Hematopoietic multipotent progenitor cell treated with erythropoietin and hydrocortisone succinate and interleukin-3 and kit ligand, for 4 days (in vitro differentiated cells): Measurements from ENCODE around the gene C1orf210.
A peak's percentile ranks its signal among the peaks of the same experiment; 100 is the strongest.

Experiments
- DNase-seq: peaks from one replicate; pipeline ENCODE4 v3.0.0-alpha.2; 2015

Gene C1orf210

DNA sequence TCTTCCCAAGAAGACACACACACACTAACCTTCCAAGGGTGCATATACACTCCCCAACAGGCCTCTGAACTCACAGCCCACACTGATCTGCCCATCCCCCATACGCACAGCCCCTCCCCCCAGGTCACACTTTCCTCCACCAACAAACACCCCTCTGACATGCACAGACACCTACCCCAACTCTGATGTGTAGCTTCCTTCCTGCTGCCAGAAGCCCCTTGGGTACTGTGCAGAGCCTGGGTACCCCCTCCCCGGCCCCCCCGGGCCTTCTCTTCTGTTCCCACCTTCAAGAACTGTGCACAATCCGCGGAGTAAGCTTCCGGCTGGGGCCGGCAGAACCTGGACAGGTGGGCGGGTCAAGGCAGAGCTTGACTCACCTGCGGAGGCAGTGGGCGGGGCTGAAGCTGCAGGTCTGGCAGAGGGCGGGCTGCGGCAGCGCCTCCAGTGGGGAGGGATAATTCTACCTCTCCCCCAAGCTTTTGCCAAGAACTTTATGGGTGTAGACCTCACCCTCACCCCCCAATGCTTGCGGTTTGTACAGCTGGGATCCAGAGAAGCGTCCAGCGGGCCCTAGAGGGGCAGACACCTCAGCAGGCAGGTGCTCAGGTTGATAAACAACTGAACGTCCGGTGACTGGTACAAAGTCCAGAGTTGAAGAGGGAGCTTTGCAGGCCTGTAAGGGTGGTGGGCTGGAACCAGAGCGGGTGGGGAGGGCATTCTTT is at the start of gene C1orf210:
Gene C1orf210, minus strand, starts transcription at position 313 of the 722 bp plus-strand sequence. CDS start 2,311 bp downstream, outside the sequence.
- DNase-seq: no peak

DNA sequence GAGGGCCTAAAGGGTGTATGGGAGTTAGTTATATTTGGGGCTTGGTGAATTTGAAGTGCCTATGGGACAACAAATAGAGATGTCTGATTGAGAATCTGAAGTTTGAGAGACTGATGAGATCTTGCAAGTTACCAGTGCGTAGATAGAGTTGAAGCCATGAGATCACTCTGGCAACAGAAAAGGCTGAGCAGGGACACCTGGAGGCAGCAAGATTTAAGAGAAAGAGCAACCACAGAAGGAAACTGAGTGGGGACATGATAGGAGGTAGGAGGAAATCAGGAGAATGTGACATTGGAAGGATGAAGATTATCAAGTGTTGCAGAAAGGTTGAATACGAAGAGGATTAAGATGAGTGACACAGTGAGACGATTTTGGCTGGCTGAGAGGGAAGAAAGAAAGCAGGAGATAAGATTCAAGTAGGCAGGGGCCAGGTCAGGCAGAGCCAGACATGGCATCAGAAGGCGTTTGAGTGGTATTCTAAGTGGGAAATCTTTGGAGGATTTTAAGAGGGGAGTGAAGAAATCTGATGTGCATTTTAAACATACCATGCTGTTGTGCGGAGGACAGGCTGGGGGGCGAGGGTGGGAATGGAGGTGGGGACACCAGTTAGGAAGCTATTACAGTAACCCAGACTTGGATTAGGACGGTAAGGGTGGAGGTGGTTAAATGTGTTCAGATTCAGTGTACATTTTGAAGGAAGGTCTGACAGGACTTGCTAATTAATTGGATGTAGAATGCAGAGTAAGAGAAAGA is 49.2 kb upstream of the C1orf210 start:
- peak; percentile 19 for DNase-seq

DNA sequence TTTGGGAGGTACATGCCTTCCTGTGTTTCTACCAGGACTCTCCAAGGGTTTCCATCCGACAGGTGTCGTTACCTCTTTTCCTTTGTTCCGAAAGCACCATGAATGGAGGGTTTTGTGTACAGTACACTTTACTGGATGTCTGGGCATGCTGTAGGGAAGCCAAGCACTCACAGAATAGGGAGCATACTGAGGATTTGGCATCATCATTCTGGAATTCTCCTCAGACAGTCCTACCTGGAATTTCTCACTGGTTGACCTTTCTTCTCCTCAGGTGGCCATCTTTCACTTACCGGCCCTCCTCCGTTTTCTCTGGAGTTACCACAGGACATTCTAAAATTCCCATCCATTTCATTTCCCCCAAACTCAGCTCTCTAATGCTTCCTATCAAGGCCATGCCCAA is 46.3 kb upstream of the C1orf210 start:
- DNase-seq: no peak

DNA sequence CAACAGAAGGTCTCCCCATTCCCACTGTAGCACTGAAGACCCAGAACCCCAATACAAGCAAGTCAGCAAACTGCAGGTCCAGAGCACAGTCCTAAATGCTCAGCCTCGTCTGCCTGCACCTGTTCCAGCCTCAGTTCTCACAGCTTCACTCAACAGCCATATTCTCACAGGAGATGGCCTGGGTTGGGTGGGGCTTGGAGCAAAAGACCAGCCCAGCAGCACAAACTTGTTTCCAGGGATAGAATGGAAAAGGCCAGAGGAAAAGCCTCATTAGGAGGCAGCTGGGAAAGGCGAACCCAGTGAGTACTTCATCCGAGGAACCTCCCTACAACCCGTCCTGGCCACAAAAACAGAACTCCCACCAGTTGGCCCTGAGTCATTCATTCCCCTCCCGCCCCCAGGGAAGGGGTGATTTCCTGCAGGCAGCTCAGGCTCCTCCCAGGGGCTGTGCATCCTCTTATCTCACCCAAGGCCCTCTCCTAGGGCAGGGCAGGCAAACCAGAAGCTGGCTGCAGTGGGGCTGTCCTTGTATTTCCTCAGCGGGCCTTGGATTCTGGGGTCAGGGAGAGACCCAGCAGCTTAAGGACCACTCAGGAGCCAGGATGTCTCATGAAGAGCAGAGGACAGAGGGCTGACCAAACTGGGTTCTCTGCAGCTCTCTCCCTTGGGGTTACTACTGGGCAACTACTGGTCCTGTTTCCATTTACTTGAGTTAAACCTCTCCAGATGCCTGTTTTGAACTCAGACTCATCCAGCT is 44.8 kb upstream of the C1orf210 start:
- peak; percentile 96 for DNase-seq

DNA sequence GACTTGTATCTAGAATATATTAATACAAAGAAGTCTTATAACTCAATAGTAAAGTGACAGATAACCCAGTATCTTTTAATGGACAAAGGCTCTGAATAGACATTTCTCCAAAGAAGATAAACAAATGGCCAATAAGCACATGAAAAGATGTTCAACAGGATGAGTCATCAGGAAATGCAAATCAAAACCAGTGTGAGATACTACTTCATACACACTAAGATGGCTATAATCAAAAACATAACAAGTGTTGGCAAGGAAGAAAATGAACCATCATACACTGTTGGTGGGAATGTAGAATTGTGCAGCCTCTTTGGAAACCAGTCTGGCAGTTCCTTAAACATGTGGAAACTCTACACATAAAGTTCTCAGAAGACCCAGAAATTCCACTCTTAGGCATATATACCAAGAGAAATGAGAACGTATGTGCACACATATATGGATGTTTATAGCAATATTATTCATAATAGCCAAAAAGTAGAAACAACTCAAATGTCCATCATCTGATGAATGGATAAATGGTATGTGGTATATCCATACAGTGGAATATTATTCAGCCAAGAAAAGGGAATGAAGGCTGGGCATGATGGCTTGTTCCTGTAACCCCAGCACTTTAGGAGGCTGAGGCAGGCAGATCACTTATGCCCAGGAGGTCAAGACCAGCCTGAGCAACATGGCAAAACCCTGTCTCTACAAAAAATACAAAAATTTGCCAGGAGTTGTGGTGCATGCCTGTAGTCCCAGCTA is 42.3 kb upstream of the C1orf210 start:
- no peak for DNase-seq

DNA sequence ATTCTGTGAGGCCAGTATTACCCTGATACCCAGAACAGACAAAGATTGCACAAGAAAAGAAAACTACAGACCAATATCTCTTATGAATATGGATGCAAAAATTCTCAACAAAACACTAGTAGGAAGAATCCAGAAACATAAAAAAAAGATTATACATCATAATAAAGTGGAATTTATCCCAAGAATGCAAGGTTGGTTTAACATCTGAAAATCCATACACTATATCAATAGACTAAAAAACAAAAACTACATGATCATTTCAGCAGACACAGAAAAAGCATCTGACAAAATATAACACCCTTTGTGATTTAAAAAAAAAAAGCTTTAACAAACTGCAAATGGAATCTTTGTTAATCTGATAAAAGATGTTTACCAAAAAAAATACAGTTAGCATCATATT is 40.0 kb upstream of the C1orf210 start:
- DNase-seq: no peak

DNA sequence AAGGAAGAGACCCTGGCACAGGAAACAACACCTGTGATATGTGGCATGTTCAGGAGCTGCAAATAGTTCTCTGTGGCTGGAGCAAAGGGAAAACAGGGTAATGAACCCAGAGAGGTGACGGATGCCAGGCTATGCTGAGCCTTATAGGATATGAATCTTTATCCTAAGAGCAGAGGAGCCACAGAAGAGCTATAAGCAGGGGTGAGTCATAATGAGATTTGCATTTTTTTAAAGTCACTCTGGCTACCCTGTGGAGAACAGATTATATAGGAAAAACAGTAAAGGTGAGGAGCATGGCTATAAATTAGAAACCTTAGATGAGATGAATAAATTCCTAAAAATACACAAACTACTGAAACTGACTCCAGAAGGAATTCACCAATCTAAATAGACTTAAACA is 39.4 kb upstream of the C1orf210 start:
- DNase-seq: no peak

DNA sequence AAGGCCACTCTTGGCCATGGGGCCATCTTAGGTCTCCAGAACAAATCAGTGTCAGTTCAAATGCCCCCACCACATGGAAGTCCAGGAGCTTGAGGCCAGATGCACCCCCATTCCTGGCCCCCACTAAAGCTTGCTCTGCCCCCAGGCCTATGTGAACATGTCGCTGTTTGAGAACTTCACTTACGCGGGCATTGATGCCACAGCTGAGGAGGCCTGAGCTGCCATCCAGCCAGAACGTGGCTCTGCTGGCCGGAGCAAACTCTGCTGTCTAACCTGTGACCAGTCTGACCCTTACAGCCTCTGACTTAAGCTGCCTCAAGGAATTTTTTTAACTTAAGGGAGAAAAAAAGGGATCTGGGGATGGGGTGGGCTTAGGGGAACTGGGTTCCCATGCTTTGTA is 37.1 kb upstream of the C1orf210 start:
- no peak for DNase-seq

DNA sequence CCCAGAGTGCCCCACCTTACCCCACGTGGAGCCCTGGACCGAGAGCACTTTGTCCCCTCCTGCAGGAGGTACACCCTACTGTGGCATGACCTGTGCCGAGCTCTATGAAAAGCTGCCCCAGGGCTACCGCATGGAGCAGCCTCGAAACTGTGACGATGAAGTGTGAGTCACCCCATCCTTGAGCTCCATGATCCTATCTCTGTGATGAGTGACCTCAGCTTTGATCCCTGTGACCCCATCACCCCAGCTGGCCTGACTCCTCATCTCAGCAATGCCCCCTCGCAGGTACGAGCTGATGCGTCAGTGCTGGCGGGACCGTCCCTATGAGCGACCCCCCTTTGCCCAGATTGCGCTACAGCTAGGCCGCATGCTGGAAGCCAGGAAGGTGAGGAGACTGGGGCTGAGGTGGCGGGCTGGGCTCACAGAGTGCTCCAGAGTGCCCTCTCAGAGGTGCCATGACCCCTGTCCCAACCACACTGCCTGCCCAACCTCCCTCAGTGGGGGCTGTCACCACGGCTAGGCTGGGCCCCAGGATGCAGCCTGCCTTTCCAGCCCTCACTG is 36.0 kb upstream of the C1orf210 start:
- DNase-seq: no peak

DNA sequence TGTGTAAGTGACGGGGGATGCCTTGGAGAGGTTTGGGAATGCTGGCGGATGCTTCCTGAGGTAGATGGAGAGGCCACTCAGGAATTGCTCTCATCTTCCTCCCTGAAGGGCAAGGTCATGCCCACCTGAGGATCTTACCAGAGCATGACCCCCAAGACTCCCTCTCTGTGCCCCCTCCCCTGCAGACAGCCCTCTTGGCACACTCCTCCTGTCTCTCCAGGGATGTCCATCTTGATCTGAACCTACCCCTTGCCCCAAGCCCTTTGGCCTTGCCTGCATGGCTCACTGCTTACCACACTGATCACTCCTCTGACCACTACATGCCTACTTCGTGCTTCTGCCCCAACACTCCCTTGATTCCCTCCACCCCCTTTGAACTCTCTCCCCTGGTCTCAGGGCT is 34.4 kb upstream of the C1orf210 start:
- no peak for DNase-seq

DNA sequence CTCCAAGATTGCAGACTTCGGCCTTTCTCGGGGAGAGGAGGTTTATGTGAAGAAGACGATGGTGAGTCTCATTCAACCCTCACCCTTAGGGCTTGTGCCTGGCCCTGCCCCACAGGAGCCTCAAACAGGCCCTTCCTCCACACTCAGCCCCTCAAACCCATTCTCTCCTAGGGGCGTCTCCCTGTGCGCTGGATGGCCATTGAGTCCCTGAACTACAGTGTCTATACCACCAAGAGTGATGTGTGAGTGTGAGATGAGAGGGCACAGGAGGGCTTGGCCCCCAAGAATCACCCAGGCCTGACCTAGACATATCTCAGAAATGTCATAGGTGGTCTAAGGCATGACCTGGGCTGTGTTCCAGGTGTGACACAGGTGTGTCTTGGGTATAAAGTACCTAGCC is 33.9 kb upstream of the C1orf210 start:
- DNase-seq: no peak

DNA sequence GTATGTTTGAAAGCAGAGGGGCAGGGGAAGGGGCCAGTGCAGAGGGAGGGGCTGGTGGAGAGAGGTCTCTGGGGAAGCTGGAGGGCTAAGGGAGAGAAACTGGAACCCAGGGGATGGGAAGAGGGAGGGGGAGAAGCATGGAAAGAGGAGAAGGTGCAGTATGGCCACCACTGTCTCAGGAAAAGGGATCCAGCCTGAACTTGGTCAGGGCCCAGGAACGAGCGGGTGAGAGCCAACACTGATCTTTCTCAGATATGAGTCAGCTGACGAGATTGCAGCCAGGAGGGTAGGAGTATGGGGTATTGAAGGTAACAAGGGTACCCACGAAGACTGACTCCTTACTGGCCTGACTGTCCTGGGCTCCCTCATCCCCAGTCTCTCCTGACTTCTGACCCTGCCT is 33.5 kb upstream of the C1orf210 start:
- DNase-seq: no peak

DNA sequence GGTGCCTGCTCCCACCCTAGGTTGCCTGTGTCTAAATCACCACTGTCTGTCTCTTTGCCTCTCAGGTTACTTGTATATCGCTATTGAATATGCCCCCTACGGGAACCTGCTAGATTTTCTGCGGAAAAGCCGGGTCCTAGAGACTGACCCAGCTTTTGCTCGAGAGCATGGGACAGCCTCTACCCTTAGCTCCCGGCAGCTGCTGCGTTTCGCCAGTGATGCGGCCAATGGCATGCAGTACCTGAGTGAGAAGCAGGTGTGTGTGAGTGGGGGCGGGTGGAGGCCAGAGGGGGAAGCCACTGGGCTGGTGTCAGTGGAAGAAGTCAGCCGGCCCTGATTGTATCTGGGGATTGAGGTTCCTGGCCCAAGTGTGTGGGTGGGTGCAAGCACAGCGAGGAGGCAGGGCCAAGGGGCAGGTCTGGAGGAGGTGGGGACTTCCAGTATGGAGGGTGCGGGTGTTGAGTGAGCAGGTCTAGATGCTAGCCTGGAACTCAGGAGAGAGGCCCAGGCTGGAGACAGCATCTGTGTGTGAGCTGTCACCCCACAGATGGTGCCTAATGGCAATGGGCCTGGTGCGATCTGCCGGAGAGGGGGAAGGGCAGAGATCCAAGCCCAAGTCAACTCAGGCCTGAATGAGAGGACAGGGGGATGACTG is 32.6 kb upstream of the C1orf210 start:
- no peak for DNase-seq

DNA sequence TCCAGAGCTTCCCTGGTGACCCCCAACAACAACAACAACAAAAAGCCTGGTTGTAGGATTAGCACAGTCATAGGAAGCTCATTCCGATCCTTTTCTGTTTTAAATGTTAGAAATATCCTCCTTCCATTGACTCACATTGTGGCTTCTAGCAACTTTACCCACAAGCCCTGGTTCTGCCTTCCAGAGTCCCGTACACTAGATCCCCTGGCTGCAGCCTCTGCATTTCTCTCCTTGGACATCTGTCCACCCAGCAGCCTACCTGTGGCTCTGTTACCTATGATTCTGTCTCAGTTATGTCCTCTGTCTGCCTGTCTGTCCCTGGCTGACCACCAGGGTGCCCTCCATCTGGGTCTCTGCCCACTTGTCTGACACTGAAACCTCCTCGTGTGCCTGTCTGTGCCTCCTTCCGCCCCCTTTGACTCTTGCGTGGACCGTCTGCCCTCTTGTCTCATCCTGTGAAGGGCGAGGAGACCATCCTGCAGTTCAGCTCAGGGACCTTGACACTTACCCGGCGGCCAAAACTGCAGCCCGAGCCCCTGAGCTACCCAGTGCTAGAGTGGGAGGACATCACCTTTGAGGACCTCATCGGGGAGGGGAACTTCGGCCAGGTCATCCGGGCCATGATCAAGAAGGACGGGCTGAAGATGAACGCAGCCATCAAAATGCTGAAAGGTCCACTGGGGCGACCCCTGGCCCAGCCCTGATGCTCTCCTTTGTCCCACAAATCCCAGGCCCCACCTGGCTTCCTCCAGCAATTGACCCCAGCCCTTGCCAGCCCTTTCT is 31.5 kb upstream of the C1orf210 start:
- DNase-seq: no peak

DNA sequence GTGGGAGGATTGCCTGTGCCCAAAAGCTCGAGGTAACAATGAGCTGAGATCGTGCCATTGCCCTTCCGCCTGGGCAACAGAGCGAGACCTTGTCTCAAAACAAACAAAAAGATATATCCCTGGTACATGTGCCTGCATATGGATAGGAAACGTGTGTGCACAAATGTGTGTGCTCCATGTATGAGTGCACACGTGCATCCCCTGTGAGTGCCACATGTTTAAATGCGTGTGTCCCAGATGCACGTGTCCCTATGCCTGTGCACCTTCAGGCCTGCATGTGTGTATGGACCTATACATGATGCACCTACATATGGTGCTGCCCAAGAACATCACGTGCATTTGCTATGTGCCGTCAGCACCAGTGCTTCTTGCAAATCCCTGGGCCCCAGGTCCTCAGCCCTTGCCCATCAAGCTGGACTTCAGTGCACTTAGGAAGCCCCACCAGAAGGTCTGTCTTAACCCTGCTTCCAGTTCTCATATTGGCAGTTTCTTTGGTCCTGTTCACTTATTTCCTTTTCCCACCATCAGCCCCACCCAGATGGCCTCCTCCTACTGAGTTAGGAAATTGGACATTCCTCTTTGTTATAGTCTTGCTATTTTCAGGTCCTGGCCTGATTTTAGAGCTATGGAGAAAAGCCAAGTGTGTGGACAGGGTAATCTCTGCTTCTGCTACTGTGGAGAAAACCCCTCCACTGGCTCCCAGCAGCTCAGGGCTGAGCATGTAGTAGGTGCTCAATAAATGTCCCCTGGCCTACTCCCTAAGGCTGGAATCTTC is 30.8 kb upstream of the C1orf210 start:
- DNase-seq: no peak

DNA sequence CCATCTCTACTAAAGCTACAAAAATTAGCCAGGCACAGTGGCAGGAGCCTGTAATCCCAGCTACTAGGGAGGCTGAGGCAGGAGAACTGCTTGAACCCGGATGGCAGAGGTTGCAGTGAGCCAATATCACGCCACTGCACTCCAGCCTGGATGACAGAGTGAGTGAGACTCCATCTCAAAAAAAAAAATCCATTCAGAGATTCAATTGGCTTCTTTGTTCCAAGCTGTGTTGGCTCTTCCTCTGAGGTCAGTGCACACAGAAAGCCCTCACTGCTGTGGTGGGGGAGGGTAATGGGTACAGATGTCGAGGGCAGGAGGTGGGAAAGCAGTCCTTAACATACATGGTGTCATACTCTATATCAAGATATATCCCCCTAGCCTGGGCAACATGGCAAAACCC is 30.1 kb upstream of the C1orf210 start:
- no peak for DNase-seq

DNA sequence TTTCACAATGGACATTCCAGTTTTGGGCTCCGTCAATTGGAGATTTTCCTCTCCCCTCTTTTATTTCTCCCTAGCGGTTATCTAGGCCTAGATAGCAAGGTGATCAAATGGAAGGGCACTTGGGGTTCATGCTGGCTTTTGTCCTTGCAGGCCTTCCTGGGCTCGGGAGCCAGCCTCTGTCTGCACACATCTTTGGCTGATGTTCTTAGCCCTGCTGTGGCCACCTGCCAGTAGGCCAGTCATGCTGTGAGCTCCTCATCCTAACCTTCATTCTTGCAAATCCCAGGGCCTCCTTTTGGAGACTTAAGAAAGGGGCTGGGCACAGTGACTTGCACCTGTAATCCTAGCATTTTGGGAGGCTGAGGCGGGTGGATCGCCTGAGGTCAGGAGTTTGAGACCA is 28.9 kb upstream of the C1orf210 start:
- no peak for DNase-seq

DNA sequence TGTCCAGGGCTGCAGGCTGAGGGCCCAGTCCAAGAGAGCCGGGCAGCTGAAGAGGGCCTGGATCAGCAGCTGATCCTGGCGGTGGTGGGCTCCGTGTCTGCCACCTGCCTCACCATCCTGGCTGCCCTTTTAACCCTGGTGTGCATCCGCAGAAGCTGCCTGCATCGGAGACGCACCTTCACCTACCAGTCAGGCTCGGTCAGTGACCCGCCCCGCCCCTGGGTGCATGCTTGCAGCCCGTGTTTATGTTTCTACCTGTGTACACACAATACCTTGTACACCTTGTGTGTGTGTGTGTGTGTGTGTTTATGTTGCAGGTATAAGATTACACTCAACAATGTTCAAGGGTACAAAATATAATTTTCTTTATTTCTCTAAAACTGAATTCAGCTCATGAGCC is 28.4 kb upstream of the C1orf210 start:
- DNase-seq: no peak

DNA sequence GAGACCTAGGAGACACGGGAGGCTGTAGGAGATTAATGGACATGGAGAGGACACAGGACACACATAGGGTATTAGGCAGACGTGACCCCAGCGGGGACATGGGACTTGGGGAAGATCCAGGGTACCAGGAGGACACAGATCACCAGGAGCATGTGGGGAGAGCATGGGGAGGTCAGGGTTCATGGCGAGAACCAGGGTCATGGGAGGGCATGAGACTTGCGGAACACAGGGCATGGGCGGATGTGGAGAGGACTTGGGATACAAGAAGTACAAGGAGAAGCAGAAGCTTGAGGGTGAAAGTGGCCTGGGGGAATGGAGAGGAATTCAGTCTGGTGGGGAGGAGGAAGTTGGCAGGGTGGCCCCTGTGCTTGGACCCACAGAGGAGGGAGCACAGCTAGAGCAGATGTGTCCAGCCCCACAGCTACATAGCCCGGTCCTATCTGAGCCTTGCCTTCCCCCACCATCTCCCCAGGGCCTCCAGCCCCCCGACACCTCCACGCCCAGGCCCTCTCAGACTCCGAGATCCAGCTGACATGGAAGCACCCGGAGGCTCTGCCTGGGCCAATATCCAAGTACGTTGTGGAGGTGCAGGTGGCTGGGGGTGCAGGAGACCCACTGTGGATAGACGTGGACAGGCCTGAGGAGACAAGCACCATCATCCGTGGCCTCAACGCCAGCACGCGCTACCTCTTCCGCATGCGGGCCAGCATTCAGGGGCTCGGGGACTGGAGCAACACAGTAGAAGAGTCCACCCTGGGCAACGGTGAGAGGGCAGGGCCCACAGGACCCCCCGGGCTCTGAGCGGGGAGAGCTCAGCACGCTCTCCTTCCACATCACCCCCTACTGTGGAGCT is 27.5 kb upstream of the C1orf210 start:
- DNase-seq: no peak

DNA sequence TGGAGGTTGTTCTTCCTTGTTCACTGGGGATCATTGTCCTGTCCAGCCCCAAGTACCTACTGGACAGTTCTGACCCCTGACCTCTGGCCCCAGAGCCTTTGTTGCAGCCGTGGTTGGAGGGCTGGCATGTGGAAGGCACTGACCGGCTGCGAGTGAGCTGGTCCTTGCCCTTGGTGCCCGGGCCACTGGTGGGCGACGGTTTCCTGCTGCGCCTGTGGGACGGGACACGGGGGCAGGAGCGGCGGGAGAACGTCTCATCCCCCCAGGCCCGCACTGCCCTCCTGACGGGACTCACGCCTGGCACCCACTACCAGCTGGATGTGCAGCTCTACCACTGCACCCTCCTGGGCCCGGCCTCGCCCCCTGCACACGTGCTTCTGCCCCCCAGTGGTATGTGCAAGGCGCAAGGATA is 26.8 kb upstream of the C1orf210 start:
- no peak for DNase-seq
